Nephron progenitor cell (in vitro differentiated cells): Measurements from ENCODE around the gene PKHD1.
A peak's percentile ranks its signal among the peaks of the same experiment; 100 is the strongest.
"Not testable (repeated sequence)": the region's sequence is repeated elsewhere in the genome, so short reads cannot be mapped to it uniquely, and the experiment has no call there.

Experiments used
- DNase-seq: peaks from one replicate; pipeline ENCODE4 v3.0.0; 2021
- H3K27ac Mint-ChIP-seq: 2 replicates; pipeline ENCODE4 v1.8.0; 2021; ENCODE audit warnings: mild to moderate bottlenecking, moderate library complexity, mixed read lengths
- H3K27me3 Mint-ChIP-seq: 2 replicates; pipeline ENCODE4 v1.8.0; 2021; ENCODE audit warnings: mild to moderate bottlenecking, low read depth, mixed read lengths; ENCODE audit not compliant: poor library complexity
- H3K36me3 Mint-ChIP-seq: 2 replicates; pipeline ENCODE4 v1.8.0; 2021; ENCODE audit warnings: low read depth, mixed read lengths
- H3K4me1 Mint-ChIP-seq: 2 replicates; pipeline ENCODE4 v1.8.0; 2021; ENCODE audit warnings: mixed read lengths
- H3K4me3 Mint-ChIP-seq: 2 replicates; pipeline ENCODE4 v1.8.0; 2021; ENCODE audit warnings: mild to moderate bottlenecking, moderate library complexity, mixed read lengths
- H3K9me3 Mint-ChIP-seq: 2 replicates; pipeline ENCODE4 v1.8.0; 2021; ENCODE audit warnings: mild to moderate bottlenecking, moderate library complexity, mixed read lengths
- TF ChIP-seq, protein P1 (sequence below): fragments of 200-600 bp; sonication (generic); IDR thresholded peaks from 2 replicates; pipeline ENCODE4 v1.5.0; 2021; ENCODE audit warnings: antibody characterized with exemption

PKHD1 gene

DNA sequence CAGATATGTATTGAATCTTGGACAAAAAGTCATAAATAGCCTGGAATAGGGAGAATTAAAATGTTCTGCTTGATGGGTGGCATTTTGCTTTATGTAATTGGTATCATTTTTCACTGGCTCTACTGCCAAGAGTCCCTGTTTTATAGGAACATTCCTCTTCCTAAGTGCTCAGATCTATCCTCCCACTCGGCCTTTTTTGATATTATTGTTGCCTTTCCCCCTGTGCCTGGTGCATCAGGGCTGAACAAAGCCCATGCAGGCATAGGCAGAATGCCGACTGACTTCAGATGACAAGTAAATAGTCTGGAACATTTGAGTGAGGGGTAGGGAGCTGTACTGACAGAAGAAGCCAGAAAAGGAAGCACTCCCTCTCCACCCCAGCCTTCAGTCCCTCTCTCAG, 127.0 kb downstream of the PKHD1 start:
- TF ChIP-seq, protein P1, sequence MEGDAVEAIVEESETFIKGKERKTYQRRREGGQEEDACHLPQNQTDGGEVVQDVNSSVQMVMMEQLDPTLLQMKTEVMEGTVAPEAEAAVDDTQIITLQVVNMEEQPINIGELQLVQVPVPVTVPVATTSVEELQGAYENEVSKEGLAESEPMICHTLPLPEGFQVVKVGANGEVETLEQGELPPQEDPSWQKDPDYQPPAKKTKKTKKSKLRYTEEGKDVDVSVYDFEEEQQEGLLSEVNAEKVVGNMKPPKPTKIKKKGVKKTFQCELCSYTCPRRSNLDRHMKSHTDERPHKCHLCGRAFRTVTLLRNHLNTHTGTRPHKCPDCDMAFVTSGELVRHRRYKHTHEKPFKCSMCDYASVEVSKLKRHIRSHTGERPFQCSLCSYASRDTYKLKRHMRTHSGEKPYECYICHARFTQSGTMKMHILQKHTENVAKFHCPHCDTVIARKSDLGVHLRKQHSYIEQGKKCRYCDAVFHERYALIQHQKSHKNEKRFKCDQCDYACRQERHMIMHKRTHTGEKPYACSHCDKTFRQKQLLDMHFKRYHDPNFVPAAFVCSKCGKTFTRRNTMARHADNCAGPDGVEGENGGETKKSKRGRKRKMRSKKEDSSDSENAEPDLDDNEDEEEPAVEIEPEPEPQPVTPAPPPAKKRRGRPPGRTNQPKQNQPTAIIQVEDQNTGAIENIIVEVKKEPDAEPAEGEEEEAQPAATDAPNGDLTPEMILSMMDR = no peak
- no peak overlapping the region for H3K27ac Mint-ChIP-seq
- H3K4me1 Mint-ChIP-seq = no peaks in the 10 kb centered on the region
- DNase-seq = no peak
- no peak overlapping the region for H3K4me3 Mint-ChIP-seq
- no peaks in the 10 kb centered on the region for H3K36me3 Mint-ChIP-seq
- peaks cover 9% of the 10 kb centered on the region for H3K27me3 Mint-ChIP-seq
- H3K9me3 Mint-ChIP-seq = no peaks in the 10 kb centered on the region

DNA sequence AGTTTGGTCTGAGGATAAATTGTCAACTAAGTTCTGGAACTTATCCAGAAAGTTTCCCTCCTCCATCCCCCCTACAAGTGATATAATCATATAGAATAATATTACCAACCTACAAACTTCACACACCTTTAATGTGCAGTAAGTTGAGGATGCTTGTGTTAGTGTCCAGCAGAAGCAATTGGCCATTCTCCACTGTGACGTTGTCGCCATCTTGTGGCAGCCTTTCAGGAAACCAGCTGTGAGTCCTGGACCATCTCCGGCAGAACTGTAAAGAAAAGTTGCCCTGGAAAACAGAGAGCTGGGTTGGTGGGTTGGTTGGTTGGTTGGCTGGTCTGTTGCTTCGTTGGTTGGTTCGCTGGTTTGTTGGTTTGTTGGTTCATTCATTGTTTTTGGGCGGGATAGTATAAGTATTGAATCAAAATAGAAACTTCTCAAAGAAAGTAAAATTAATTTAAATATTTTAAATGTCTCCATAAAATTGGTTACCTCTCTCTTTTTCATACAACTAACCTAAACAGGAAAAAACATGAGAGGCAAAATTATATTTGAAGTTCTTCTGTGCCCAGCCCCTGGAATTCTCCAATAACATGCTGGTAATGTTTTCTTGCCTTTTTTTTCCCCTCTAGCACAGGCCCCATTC, 127.5 kb downstream of the PKHD1 start:
- TF ChIP-seq, protein P1 = peak; percentile 69
- Mint-ChIP-seq H3K27ac (no peak overlapping the region), H3K4me1 (no peaks in the 10 kb centered on the region), H3K4me3 (no peak overlapping the region), H3K36me3 (no peaks in the 10 kb centered on the region), H3K27me3 (peaks cover 9% of the 10 kb centered on the region), H3K9me3 (no peaks in the 10 kb centered on the region)
- DNase-seq = peak; percentile 83

DNA sequence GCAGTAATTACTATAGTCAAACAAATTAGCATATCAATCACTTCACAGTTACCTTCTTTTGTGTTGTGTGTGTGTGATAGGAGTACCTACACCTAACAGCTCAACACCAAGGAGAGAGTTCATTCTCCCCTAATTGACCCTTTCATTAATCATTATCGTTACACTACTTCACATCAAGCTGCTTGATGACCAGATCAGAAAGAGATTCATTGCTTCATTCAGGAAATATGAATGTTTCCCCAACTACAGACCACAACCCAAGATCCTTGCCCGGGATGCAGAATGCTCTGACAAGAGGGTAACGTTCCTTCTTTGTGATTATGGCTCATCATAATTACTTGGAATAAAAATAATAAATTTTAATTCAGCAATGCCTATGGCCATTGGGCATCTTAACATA, 132.7 kb downstream of the PKHD1 start:
- TF ChIP-seq, protein P1 = no peak
- Mint-ChIP-seq H3K4me1 (no peaks in the 10 kb centered on the region), H3K27ac (no peak overlapping the region), H3K4me3 (no peak overlapping the region), H3K36me3 (no peaks in the 10 kb centered on the region), H3K27me3 (peaks cover 7% of the 10 kb centered on the region), H3K9me3 (no peaks in the 10 kb centered on the region)
- DNase-seq = no peak

DNA sequence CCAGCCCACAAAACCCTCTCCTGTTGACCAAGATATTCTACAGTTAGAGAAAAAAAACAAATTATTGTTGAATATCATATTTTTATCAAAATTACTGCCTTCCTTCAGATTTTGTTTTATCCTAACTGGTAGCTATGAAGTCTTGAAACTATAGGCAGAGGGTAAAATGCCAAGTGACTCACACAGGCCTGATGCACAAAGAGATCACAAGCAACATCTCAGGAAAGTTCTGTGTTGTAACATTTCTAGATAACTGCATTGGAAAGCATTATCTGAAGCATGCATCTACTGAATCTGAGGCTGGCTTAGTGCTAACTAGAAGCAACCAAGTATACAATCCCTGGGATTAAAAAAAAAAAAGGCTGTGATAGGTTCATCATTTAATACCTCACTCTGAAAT, 134.2 kb downstream of the PKHD1 start:
- no peak for DNase-seq
- H3K4me1 Mint-ChIP-seq = no peaks in the 10 kb centered on the region
- H3K9me3 Mint-ChIP-seq = no peaks in the 10 kb centered on the region
- peaks cover 7% of the 10 kb centered on the region for H3K27me3 Mint-ChIP-seq
- no peak overlapping the region for H3K27ac Mint-ChIP-seq
- H3K4me3 Mint-ChIP-seq = no peak overlapping the region
- H3K36me3 Mint-ChIP-seq = no peaks in the 10 kb centered on the region
- TF ChIP-seq, protein P1 = no peak

DNA sequence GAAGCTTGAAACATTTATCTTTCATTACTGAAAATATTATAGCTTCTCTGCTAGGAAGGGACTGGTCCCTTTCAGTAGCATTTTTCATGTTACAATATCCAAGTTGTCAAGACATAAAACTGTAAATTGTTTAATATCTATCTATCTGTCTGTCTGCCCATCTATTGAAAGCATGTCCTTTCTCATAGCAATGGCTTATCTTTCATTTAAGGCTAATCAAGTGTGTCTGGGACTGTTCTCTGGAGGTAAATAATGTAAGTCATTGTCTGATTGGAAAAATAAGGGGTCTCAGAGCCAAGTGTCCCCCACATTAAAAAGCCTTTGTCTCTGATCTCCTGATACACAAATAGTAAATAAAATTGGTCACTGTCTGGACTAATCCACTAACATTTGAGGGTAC, 135.5 kb downstream of the PKHD1 start:
- Mint-ChIP-seq H3K27ac (no peak overlapping the region), H3K4me3 (no peak overlapping the region), H3K4me1 (no peaks in the 10 kb centered on the region), H3K27me3 (peaks cover 3% of the 10 kb centered on the region), H3K9me3 (no peaks in the 10 kb centered on the region), H3K36me3 (no peaks in the 10 kb centered on the region)
- TF ChIP-seq, protein P1 = no peak
- DNase-seq = no peak

DNA sequence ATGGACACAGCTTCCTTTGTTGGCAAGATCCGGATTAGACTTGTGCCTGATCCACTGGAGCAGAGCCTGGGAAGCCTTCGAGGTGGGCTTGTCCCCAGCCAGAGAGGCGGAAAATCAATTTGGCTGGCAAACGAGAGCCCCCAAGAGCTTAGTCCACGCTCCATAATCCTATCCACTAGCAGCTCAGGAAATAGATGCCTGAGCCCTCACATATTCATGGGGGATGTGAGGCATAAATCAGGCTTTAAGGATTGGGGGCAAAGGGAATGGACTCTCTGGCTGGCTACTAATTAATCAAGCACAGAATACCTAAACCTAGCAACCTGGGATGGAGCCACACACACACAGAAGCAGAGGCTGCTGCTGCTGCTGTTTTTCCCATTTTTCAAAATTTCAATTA, 137.9 kb downstream of the PKHD1 start:
- H3K27ac Mint-ChIP-seq = no peak overlapping the region
- H3K4me1 Mint-ChIP-seq = no peaks in the 10 kb centered on the region
- peak; percentile 21 for DNase-seq
- no peaks in the 10 kb centered on the region for H3K9me3 Mint-ChIP-seq
- no peak overlapping the region for H3K4me3 Mint-ChIP-seq
- H3K27me3 Mint-ChIP-seq = no peaks in the 10 kb centered on the region
- TF ChIP-seq, protein P1 = no peak
- no peaks in the 10 kb centered on the region for H3K36me3 Mint-ChIP-seq

DNA sequence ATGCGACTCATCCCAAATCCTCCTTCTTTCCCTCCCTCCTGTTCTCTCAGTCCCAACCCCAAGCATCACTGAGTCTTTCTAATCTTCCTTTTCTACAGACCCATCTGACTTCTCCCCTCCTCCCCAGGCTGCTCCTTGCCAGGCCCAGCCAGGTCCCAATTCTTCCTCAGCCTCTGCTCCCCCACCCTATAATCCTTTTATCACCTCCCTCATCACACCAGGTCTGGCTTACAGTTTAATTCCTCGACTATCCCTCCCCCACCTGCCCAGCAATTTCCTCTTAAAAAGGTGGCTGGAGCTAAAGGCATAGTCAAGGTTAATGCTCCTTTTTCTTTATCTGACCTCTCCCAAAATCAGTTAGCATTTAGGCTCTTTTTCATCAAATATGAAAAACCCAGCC, 147.7 kb downstream of the PKHD1 start:
- not testable (repeated sequence) for H3K36me3 Mint-ChIP-seq, H3K4me3 Mint-ChIP-seq, H3K4me1 Mint-ChIP-seq, H3K27ac Mint-ChIP-seq, DNase-seq, H3K27me3 Mint-ChIP-seq
- H3K9me3 Mint-ChIP-seq = peaks cover 19% of the 10 kb centered on the region
